OCI-M2 (cell line): ENCODE measurements around the gene VEGFB.
A peak's percentile ranks its signal among the peaks of the same experiment; 100 is the strongest.

Source experiments
- DNase-seq: peaks from one replicate; lab custom pipeline; 2025; ENCODE audit not compliant: unreplicated experiment; lab: John Stamatoyannopoulos, UW

The VEGFB gene

DNA sequence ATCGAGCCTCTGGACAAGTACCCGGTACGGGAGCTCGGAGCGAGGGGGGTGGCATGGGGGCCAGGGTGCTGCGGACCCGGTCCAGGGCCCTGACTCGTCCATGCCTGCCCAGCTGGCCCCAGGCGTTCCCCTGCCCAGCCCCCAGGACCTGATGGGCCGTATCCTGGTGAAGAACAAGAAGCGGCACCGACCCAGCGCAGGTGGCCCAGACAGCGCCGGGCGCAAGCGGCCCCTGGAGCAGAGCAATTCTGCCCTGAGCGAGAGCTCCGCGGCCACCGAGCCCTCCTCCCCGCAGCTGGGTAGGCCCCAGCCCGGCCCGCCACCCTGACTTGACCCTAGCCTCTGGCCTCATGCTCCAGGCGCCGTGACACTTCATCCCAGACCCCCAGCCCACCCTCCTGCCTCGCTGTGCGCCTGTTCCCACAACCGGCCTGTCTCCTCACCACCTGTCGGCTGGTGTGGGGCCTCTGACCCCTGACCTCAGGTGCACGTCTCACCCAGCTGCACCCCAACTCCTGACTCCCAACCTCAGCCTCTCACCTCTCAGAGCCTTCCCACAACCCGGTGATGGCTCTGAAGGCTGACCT is 24.7 kb downstream of the VEGFB start:
- DNase-seq = no peak

DNA sequence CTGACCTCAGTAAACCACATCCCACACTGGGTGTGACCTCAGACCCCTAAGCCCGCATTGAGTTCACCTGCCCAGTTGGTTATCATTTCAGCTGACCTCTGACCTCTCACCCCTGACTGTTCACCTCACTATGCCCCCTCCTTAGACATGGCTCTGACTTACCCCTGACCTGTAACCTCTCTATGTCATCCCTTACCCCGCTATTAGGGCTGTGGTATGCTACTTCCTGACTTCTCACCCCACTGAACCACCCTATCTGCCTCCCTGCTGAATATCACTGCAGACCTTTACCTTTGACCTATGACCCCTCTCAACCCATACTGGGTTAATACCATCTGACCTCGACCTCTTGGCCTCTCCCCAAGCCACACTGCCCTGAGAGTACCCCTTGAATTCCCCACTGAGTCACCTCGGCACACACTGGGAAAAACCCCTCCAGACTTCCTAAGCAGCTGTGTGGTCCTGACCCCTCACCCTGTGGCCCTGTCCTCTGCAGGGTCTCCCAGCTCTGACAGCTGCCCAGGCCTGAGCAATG is 25.2 kb downstream of the VEGFB start:
- no peak for DNase-seq

DNA sequence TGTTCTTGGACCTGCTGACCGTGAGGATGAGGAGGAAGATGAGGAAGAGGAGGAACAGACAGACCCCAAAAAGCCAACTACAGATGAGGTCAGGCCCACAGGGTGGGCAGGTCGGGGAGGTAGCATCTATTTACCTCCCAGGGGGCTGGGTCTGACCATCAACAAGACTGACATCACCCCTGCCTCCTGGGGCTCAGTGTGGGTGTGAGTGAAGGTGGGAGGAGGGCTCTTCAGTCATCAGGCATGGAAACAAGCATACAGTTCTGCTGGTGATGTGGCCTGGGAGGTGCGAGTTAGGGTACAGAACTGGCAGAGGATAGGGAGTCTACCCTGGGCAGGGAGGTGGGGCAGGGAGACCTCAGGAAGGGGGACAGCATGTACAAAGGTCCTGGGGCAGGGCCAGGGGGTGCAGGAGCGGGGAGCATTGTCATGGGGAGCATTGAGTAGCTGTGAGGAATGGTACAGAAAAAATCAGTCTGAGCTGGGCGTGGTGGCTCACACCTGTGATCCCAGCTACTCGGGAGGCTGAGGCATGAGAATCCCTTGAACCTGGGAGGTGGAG is 25.8 kb downstream of the VEGFB start:
- no peak for DNase-seq

DNA sequence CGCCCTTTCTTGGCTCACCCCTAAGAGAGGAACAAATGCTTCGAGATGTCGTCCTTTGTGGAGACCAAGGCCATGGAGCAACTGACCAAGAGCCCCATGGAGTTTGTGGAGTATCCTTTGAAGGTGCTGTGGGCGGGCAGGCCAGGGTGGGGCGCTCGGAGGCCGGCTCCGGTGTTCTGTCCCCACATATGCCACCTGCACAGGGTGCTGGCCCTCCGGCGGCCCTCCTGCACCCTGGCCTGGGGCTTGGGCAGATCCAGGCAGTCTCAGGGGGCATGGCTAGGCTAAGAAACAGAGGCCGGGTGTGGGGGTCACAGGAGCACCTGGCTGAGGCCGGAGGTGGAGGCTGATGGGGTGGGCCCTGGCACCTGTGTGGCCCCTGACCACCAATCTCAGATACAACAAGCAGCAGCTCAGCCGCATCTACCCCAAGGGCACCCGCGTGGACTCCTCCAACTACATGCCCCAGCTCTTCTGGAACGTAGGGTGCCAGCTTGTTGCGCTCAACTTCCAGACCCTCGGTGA is 27.2 kb downstream of the VEGFB start:
- DNase-seq = no peak

DNA sequence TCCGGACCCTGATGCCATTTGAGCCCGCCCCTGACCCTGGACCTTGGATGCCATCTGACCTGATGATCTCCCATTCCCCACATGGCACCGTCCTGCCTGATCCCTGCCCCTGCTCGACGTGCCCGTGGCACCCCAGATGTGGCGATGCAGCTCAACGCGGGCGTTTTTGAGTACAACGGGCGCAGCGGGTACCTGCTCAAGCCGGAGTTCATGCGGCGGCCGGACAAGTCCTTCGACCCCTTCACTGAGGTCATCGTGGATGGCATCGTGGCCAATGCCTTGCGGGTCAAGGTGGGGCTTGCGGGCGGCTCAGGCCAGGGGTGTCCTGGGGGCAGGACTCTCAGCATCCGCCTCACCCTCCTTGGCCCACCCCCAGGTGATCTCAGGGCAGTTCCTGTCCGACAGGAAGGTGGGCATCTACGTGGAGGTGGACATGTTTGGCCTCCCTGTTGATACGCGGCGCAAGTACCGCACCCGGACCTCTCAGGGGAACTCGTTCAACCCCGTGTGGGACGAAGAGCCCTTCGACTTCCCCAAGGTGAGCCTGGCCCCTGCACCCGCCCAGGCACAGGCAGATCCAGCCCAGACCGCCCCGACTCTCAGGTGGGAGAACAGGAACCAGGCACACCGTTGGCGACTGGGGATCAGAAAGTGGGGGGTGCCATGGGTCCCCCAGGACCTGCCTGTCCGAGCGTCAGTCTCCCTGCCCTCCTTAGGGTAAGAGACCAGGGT is 28.1 kb downstream of the VEGFB start:
- no peak for DNase-seq

DNA sequence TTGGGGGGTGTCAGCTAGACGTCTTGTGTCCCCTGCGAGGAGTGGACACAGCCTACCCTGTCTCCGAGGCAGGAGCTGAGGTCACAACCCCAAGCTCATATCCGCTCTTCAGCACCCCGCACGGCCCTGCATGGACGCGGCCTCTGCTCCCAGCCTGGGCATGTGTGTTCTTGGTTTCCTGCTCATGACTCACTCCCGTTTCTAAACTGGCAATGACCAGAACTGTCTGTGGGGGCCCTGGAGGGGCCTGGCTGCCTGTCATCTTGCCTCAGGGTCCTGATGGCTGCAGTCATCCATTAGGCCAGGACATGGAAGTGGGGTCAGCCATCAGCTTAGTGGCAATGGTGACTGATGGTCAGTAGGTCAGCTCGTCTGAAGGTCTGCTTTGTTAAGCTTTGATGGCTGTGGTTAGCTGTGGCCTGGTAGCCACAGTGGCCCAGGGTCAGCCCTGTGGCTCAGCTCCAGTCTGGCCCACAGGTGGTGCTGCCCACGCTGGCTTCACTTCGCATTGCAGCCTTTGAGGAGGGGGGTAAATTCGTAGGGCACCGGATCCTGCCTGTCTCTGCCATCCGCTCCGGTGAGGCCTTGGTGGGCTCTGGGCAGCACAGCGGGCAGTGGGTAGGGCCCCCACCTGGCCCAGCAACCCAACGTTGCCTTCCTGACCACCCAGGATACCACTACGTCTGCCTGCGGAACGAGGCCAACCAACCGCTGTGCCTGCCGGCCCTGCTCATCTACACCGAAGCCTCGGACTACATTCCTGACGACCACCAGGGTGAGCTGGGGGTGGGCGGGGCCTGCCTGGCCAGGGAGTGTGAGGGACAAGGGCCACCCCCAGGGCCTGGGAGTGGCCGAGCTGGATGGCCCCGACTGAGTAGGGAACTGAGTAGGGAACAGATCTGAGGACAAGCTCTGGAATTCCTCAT is 28.9 kb downstream of the VEGFB start:
- DNase-seq = no peak

DNA sequence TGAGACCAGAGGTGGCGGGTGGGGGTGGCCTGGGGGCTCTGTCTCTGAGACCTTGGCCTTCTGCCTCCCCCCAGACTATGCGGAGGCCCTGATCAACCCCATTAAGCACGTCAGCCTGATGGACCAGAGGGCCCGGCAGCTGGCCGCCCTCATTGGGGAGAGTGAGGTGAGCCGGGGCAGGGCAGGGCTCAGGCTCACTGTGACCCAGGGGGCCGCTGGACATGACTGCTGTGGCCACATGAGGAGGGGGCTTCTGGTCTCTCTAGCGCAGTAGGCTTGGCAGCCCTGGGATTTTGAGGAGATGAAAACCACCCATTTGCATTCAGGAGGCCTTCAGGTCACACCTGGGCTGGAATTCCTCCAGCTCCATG is 29.5 kb downstream of the VEGFB start:
- no peak for DNase-seq

DNA sequence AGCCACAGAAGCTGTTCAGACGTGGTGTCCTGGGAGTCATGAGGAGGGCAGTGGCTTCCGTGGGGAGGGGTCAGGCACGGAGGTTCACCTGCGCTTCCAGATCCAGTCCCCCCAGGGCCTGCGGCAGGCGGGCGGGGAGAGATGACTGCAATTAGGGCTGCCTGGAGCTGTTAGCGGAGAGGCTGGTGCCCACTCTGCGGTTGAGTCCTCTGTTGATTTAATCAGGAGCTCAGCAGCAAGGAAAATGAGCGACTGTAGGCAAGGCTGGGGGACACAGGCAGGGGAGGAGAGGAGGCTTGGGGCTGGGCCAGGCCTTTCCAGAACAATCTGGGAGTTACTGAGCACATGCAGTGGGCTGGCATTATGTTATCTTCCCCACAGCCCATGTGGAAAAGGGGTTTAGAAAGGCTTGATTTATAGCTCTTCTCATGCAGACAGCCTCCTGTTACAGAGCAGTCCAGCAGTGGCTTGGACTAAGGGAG is 30.0 kb downstream of the VEGFB start:
- DNase-seq = no peak

DNA sequence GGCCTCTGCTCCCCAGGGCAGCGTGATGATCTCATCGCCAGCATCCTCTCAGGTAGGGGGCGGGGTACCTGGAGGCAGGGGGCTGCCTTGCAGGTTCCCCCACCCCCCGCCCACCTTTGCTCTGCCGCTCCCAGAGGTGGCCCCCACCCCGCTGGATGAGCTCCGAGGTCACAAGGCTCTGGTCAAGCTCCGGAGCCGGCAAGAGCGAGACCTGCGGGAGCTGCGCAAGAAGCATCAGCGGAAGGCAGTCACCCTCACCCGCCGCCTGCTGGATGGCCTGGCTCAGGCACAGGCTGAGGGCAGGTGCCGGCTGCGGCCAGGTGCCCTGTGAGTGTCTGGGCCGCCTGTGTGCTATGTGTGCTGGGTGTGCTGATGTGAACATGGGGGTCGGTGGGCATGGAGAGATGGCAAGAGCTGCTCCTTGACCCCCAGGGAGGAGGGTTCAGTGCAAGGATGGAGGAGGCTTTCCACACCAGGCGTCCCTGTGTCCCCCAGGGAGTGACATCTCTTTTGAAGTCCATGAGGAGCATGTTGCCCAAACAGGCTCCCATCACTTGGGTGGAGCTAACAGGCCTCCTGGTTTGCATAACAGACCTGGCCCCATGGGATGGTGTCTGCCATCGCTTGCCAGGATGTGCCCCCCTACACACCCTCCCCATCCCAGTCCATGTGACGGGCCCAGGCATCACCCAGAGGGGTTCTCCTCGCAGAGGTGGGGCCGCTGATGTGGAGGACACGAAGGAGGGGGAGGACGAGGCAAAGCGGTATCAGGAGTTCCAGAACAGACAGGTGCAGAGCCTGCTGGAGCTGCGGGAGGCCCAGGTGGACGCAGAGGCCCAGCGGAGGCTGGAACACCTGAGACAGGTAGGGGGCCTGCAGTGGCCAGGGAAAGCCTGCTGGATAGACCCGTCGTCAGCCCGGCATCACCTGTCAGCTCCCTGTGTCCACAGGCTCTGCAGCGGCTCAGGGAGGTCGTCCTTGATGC is 31.1 kb downstream of the VEGFB start:
- DNase-seq = no peak

DNA sequence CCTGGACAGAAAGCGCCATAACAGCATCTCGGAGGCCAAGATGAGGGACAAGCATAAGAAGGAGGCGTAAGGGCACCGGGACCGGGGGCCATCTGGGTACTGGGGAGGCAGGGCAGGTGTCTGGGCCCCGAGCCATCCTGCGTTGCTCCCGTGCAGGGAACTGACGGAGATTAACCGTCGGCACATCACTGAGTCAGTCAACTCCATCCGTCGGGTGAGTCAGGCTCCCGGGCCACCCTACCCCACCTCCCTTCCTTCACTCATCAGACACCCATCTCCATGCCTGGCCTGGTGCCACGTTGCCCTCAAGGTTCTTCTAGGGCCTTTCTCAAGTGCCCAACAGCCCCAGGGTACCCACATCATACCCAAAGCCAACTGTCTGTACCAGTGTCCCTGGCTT is 32.0 kb downstream of the VEGFB start:
- no peak for DNase-seq

DNA sequence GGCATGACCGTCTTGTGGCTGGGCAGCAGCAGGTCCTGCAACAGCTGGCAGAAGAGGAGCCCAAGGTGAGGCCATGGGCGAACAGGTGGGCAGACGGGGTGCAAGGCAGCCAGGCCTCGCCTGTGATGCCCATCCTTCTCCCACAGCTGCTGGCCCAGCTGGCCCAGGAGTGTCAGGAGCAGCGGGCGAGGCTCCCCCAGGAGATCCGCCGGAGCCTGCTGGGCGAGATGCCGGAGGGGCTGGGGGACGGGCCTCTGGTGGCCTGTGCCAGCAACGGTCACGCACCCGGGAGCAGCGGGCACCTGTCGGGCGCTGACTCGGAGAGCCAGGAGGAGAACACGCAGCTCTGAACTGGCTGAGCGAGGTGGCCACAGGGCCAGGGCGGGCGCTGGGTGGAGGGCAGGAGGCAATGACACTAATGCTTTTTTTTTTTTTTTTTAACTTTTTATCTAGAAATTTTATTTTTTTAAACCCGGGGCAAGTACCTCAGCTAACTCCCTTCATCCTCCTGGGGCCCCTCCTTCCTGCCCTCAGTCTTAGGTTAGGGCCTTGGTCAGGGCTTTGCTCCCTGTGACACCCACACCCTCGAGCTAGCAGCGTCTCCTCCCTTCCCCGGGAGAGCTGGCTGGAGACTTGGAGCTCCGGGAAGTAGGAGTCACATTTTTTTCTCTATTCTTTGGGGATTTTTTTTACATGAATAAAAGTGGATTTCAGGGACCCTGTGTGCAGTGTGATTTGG is 33.0 kb downstream of the VEGFB start:
- no peak for DNase-seq

DNA sequence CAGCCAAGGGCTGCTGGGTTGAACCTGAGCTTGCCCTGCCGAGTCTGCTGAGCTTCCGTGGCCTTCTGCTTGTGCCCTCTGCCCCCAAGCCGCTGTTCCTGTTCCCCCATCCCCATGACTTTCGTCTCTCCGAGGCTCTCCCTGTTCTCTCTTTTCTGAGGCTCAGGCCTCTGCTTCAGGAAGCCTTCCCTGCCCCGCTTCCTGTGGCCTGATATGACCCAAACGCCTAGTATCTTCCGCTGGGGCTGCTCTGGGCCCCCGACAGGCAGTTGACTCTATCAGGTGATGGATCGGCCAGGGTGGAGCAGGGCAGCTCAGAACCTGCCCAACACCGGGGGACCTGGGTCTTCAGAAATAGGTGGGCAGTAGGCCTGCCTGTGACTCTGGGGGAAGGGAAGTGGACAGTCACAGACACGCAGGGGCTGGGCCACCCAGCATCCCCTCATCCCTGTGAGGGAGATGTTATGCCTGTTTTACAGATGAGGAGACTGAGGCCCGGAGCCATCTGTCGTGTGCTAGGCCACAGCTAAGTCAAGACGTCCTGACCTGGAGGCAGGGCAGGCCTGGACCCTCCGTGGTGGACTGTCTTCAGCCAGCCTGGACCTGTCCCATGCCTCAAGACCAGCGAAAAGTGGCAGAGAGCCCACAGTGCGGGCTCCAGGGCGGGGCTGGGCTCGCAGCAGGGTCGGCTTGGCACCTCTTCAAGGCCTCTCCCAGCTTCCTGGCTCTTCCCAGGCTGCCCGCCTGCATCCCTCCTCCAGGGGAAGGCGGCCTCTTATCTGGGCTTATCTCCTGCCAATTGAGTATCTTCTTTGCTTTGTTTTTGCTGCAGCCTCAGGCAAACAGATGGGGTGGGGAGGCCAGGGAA is 33.9 kb downstream of the VEGFB start:
- DNase-seq = no peak

DNA sequence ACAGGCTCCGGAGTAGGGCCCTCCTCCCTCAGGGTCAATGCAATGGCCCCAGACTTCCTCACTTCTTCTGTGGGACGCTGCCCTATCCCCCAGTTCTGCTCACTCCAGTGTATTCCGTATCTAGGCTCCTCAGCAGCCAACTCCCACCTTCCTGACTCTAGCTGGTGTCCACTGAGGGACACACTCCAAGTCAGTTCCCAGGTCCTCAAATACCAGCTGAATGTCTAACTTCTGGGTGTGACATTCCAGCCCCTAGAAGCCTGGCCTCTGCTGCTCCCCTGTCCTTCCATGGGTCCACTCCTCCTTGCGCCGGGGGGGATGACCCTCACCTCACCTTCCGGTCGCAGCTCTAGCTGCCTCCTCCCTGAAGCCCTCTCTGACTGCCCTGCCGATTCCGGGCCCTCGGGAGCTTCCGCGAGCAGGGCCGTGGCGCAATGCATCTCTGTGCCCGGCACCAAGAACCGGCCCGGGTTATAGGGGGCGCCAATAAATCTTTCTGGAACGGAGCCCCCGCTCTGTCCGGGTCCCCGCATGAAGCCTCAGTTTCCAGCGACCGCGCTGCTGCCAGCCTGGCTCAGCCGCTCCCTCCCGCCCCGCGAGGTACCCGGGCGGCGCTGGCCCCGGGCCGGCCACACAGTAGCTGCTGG is 34.6 kb downstream of the VEGFB start:
- no peak for DNase-seq

DNA sequence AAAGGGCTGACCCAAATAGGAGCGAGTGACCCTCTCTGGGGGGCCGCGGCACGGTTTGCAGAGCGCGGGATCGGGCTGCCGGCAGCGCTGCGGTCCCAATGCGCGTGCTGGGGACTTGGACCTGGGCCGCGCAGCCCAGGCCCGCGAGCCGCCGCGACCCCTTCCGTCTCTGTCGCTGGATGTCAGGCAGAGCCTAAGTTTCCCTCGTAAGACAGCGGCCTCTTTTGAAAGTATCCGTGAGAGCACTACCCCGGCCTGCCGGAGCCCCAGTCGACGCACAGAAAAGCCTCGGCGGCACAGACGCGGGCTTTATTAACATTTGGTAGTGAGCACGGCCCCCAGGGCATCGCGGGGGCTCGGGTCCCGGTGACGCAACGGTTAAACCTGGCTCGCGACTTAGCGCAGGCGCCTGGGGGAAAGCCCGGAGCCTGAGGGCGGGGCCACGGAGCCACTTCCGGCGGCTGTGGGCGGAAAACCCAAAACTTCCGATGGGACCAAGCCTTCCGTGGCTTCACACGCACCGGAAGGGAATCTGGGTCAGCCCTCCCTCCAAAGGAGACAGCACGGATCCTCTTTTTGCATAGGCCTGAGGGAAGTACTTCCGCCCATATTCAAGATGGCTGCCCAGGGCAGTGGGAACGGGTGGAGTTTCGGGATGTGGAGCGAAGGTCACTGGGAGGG is 35.3 kb downstream of the VEGFB start:
- peak; percentile 76 for DNase-seq

DNA sequence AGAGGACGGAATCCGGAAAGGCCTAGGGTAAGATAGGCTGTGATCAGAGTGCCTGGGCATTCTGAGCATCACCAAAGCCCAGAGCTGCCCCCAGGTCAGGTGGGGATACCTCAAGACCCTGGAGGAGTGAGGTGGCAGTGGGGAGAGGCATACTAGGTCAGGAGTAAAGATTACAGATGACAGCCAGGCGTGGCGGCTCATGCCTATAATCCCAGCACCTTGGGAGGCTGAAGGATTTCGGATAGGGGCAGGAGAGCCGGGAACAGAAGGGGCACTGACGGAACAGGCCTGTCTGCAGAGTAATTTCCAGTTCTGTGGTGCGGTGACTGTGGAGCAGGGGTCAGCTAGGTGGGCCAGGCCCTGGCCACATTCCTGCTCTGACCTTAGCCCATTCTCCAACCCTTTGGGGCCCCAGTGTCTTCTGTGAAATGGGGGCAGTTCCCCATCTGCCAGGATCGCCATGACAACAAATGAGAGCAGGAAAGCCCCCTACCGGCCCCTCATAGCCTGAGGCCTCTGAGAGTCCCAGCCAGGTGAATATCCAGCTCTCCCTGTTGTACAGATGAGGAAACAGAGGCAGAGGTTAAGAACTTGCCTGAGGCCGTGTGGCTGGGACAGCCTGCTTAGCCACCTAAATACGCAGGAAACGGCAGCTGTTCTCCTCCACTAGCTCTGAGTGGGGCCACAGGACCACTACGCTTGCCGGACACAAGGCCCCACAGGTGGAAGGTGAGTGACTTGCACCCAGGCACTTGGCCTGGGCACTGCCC is 40.8 kb downstream of the VEGFB start:
- DNase-seq = no peak

DNA sequence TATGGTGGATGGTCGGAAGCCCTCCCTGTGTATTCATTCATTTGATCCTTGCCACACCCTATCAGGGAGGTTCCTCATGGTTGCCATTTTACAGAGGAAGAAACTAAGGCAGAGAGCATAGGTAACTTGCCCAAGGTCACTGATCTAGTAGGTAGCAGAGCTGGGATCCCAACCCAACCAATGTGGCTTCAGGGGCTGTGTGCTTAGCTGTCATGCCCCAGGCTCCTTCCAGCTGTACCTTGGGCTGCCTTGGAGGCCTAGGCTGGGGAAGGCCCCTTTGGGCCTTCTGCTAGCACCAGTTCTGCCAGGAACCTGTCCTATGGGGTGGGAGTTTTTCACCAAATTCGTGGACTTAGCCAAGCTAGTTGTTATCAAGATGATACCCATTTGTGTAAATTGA is 41.5 kb downstream of the VEGFB start:
- no peak for DNase-seq
